H1 (cell line): ENCODE results near the gene GSG1L. TPM values are rescaled to one million over a fixed set of nuclear protein-coding genes. Genes with fewer than 3 reads are reported as not detected.

Source experiments
- CTCF ChIA-PET: fragments of 300-600 bp; sonication (Branson Sonifier 250); formaldehyde crosslinking; loops from one replicate; lab custom pipeline; 2021; ENCODE audit not compliant: partially characterized antibody; lab: Charles Lee
- POLR2A ChIA-PET: fragments of 300-600 bp; sonication (Branson Sonifier 250); formaldehyde crosslinking; loops from one replicate; lab custom pipeline; 2021; ENCODE audit warnings: inconsistent platforms; ENCODE audit not compliant: partially characterized antibody; lab: Charles Lee
- DNase-seq, 2 experiments: peaks; one replicate each; pipeline versions ENCODE4 v3.0.0 to v3.0.0-alpha.2; 2010 to 2022; ENCODE audit warnings: low spot score in 2 of 2, low read depth in 1 of 2, mixed read lengths in 1 of 2
- FAIRE-seq: peaks from 2 replicates; lab custom pipeline; 2011; peaks lifted over from hg19 to GRCh38; lab: Jason Lieb, UNC
- H2AFZ ChIP-seq: 2 replicates; pipeline ENCODE4 v1.8.1; 2012; ENCODE audit warnings: low read length, inconsistent platforms
- H2AK5ac ChIP-seq: 2 replicates; pipeline ENCODE4 v1.6.1; 2013; ENCODE audit warnings: low read depth, low read length
- H2BK120ac ChIP-seq: replicated peaks from 2 replicates; pipeline ENCODE3; 2013; ENCODE audit warnings: low read depth, low read length, inconsistent platforms
- H2BK12ac ChIP-seq: 2 replicates; pipeline ENCODE4 v1.6.1; 2013; ENCODE audit warnings: low read depth, low read length
- H2BK15ac ChIP-seq: 2 replicates; pipeline ENCODE4 v1.6.1; 2013; ENCODE audit warnings: low read length
- H2BK20ac ChIP-seq: 2 replicates; pipeline ENCODE4 v1.6.1; 2013; ENCODE audit warnings: low read length
- H2BK5ac ChIP-seq: 2 replicates; pipeline ENCODE4 v1.6.1; 2013; ENCODE audit warnings: low read depth, low read length
- H3K14ac ChIP-seq: 2 replicates; pipeline ENCODE4 v1.6.1; 2013; ENCODE audit warnings: inconsistent platforms; ENCODE audit not compliant: insufficient read length
- H3K18ac ChIP-seq: 2 replicates; pipeline ENCODE4 v1.6.1; 2013; ENCODE audit warnings: low read length; ENCODE audit errors: extremely low read depth
- H3K23ac ChIP-seq: 2 replicates; pipeline ENCODE4 v1.6.1; 2013; ENCODE audit warnings: inconsistent platforms; ENCODE audit not compliant: insufficient read length
- H3K23me2 ChIP-seq: 2 replicates; pipeline ENCODE4 v1.6.1; 2013; ENCODE audit warnings: low read depth, low read length
- H3K27ac ChIP-seq: 2 replicates; pipeline ENCODE4 v1.6.1; 2011; ENCODE audit warnings: low read depth, low read length, inconsistent platforms
- H3K27me3 ChIP-seq, 4 experiments: replicated peaks in 1 of 4; 1 replicate in 1 of 4; 2 replicates in 3 of 4; pipeline versions ENCODE4 v1.6.1 to v1.8.1; 2011 to 2013; ENCODE audit warnings: low read length in 3 of 4, mild to moderate bottlenecking in 3 of 4, inconsistent platforms in 2 of 4, mixed read lengths in 2 of 4, moderate library complexity in 1 of 4; ENCODE audit not compliant: control insufficient read depth in 3 of 4, insufficient read depth in 3 of 4; ENCODE audit errors: extremely low read depth in 1 of 4
- H3K36me3 ChIP-seq, 4 experiments: 2 replicates each; pipeline versions ENCODE4 v1.6.1 to v1.8.1; 2011 to 2013; ENCODE audit warnings: mild to moderate bottlenecking in 4 of 4, low read length in 3 of 4, moderate library complexity in 2 of 4, control low read depth in 1 of 4, inconsistent platforms in 1 of 4; ENCODE audit not compliant: insufficient read depth in 4 of 4, control insufficient read depth in 2 of 4
- H3K4ac ChIP-seq: replicated peaks from 2 replicates; pipeline ENCODE3; 2013; ENCODE audit warnings: low read length, low read depth, mixed read lengths, inconsistent platforms; ENCODE audit not compliant: insufficient read length
- H3K4me1 ChIP-seq, 4 experiments: replicated peaks in 1 of 4; 1 replicate in 1 of 4; 2 replicates in 3 of 4; pipeline versions ENCODE4 v1.6.1 to v1.8.1; 2011 to 2013; ENCODE audit warnings: low read length in 3 of 4, inconsistent platforms in 2 of 4, mixed read lengths in 1 of 4; ENCODE audit not compliant: insufficient read depth in 4 of 4, control insufficient read depth in 3 of 4
- H3K4me2 ChIP-seq, 2 experiments: 2 replicates each; pipeline versions ENCODE4 v1.6.1 to v1.8.1; 2011 to 2013; ENCODE audit warnings: low read depth in 2 of 2, low read length in 2 of 2, control low read depth in 1 of 2, inconsistent platforms in 1 of 2, mild to moderate bottlenecking in 1 of 2; ENCODE audit not compliant: insufficient read depth in 1 of 2
- H3K4me3 ChIP-seq, 4 experiments: fragments of 200-600, 300-600 bp in 1 of 4; sonication (generic), shearing (Covaris generic), sonication (Bioruptor Twin) in 1 of 4; 2 replicates each; pipeline versions ENCODE4 v1.5.1 to v1.8.1; 2011 to 2016; ENCODE audit warnings: low read length in 4 of 4, low read depth in 3 of 4, control low read depth in 2 of 4, inconsistent platforms in 2 of 4, mild to moderate bottlenecking in 2 of 4, mixed read lengths in 1 of 4, moderate library complexity in 1 of 4; ENCODE audit not compliant: insufficient read depth in 2 of 4; ENCODE audit errors: extremely low read depth in 1 of 4
- H3K56ac ChIP-seq: replicated peaks from 2 replicates; pipeline ENCODE3; 2013; ENCODE audit warnings: low read depth, mild to moderate bottlenecking, mixed read lengths, low read length, inconsistent platforms; ENCODE audit not compliant: insufficient read length
- H3K79me1 ChIP-seq: 2 replicates; pipeline ENCODE4 v1.6.1; 2013; ENCODE audit warnings: low read depth, low read length, control low read depth
- H3K79me2 ChIP-seq, 2 experiments: 2 replicates each; pipeline versions ENCODE4 v1.6.1 to v1.8.1; 2012 to 2013; ENCODE audit warnings: low read length in 2 of 2, mild to moderate bottlenecking in 2 of 2, inconsistent platforms in 1 of 2; ENCODE audit not compliant: insufficient read depth in 2 of 2, control insufficient read depth in 1 of 2
- H3K9ac ChIP-seq, 4 experiments: replicated peaks in 1 of 4; 1 replicate in 1 of 4; 2 replicates in 3 of 4; pipeline versions ENCODE4 v1.6.1 to v1.8.1; 2011 to 2013; ENCODE audit warnings: low read depth in 3 of 4, low read length in 3 of 4, control low read depth in 2 of 4, mild to moderate bottlenecking in 2 of 4, moderate library complexity in 2 of 4, inconsistent platforms in 1 of 4; ENCODE audit errors: extremely low read depth in 1 of 4
- H3K9me3 ChIP-seq, 2 experiments: 2 replicates each; pipeline versions ENCODE4 v1.6.1 to v1.8.1; 2012 to 2013; ENCODE audit warnings: mild to moderate bottlenecking in 2 of 2, moderate library complexity in 2 of 2, control low read depth in 1 of 2, inconsistent platforms in 1 of 2, low read depth in 1 of 2, low read length in 1 of 2, mixed read lengths in 1 of 2; ENCODE audit not compliant: insufficient read depth in 2 of 2
- H4K20me1 ChIP-seq, 2 experiments: replicated peaks in 1 of 2; 2 replicates each; pipeline versions ENCODE3 to v1.8.1; 2011 to 2013; ENCODE audit warnings: inconsistent platforms in 2 of 2, low read length in 2 of 2, mild to moderate bottlenecking in 1 of 2; ENCODE audit not compliant: insufficient read depth in 2 of 2, control insufficient read depth in 1 of 2
- H4K5ac ChIP-seq: 2 replicates; pipeline ENCODE4 v1.6.1; 2013; ENCODE audit warnings: low read length, low read depth, mixed read lengths, inconsistent platforms; ENCODE audit not compliant: insufficient read length
- H4K8ac ChIP-seq: 2 replicates; pipeline ENCODE4 v1.8.0; 2013; ENCODE audit warnings: mild to moderate bottlenecking, moderate library complexity, low read length, inconsistent platforms; ENCODE audit not compliant: insufficient read depth; ENCODE audit errors: extremely low read depth
- H4K91ac ChIP-seq: replicated peaks from 2 replicates; pipeline ENCODE3; 2013; ENCODE audit warnings: low read length, mixed read lengths, inconsistent platforms; ENCODE audit not compliant: insufficient read length
- CBX8 ChIP-seq: fragments of 300-800, 300-1000 bp; sonication (generic); IDR thresholded peaks from 2 replicates; pipeline ENCODE4 v1.7.1; 2016; ENCODE audit warnings: low read depth, low read length, borderline replicate concordance
- EGR1 ChIP-seq: IDR thresholded peaks from 2 replicates; pipeline ENCODE4 v1.6.1; 2011; ENCODE audit warnings: low read depth, low read length, borderline replicate concordance
- JUND ChIP-seq: IDR thresholded peaks from 2 replicates; pipeline ENCODE4 v1.6.1; 2011; ENCODE audit warnings: mild to moderate bottlenecking, improper control_type of control experiment, low read length
- SIRT6 ChIP-seq: IDR thresholded peaks from one replicate; pipeline ENCODE4 v1.7.1; 2012; ENCODE audit warnings: low read length, inconsistent platforms
- SP1 ChIP-seq: IDR thresholded peaks from 2 replicates; pipeline ENCODE4 v1.6.1; 2011; ENCODE audit warnings: low read depth, low read length
- SRF ChIP-seq: IDR thresholded peaks from 2 replicates; pipeline ENCODE4 v1.6.1; 2011; ENCODE audit warnings: mild to moderate bottlenecking, low read depth, low read length, moderate library complexity
- SUZ12 ChIP-seq: fragments of 200-600 bp; sonication (generic); IDR thresholded peaks from 2 replicates; pipeline ENCODE4 v1.6.1; 2012; ENCODE audit warnings: mild to moderate bottlenecking, inconsistent platforms, low read length, moderate library complexity, mixed read lengths
- TAF7 ChIP-seq: optimal IDR thresholded peaks from 2 replicates; pipeline ENCODE3; 2011; ENCODE audit warnings: low read depth, mild to moderate bottlenecking, inconsistent platforms, low read length, moderate library complexity, borderline replicate concordance
- YY1 ChIP-seq: IDR thresholded peaks from 2 replicates; pipeline ENCODE4 v1.6.1; 2011; ENCODE audit warnings: low read depth, mild to moderate bottlenecking, low read length
- WGBS, 2 experiments: shearing (Covaris generic) in 1 of 2; methylation state at CpG; one replicate each; pipeline versions ENCODE4 v1.1.6 to v1.1.7; 2013 to 2015; ENCODE audit warnings: low lambda C conversion rate in 2 of 2, mixed read lengths in 2 of 2, inconsistent platforms in 1 of 2, low coverage in 1 of 2, missing lambda C conversion rate in 1 of 2; ENCODE audit not compliant: insufficient replicate concordance in 2 of 2, insufficient coverage in 1 of 2, insufficient read length in 1 of 2; ENCODE audit errors: extremely low coverage in 1 of 2, missing lambda C conversion rate in 1 of 2; 5-methylcytosine and 5-hydroxymethylcytosine counted together
- polyA plus RNA-seq, 7 experiments: library from polyadenylated mRNA; depleted of rRNA in 3 of 7; stranded (reverse) in 5 of 7; unstranded in 2 of 7; fragments of >200 nt in 5 of 7; fragments of 200-250 nt in 2 of 7; gene quantifications; 1 replicate in 5 of 7; 2 replicates in 1 of 7; 4 replicates in 1 of 7; pipeline versions ENCODE4 v1.2.1 to v1.2.3, GENCODE V29; 2011 to 2013; ENCODE audit warnings: missing spikeins in 2 of 7, mixed read lengths in 2 of 7
- total RNA-seq: library from RNA; stranded (reverse); fragmentation: NEBNext Ultra II Directional; extraction: Animal tissue kit (Norgen Biotek cat#: 25700); gene quantifications from 2 replicates; pipeline ENCODE4 v1.2.1, GENCODE V29; 2021
- TF ChIP-seq, protein P1 (sequence below): IDR thresholded peaks from 2 replicates; pipeline ENCODE4 v1.6.1; 2012; ENCODE audit warnings: inconsistent platforms
- TF ChIP-seq, protein P2 (sequence below): IDR thresholded peaks from 2 replicates; pipeline ENCODE4 v1.6.1; 2011; ENCODE audit warnings: low read length, improper control_type of control experiment
- TF ChIP-seq, protein P3 (sequence below): IDR thresholded peaks from 2 replicates; pipeline ENCODE4 v1.6.1; 2012; ENCODE audit warnings: inconsistent platforms

GSG1L gene
- total and polyA plus RNA-seq, 2 of the 8 experiments (the other 6 are each of a cell fraction or from before 2014, with no cell fraction given) = 0.71 to 1.1 TPM

DNA sequence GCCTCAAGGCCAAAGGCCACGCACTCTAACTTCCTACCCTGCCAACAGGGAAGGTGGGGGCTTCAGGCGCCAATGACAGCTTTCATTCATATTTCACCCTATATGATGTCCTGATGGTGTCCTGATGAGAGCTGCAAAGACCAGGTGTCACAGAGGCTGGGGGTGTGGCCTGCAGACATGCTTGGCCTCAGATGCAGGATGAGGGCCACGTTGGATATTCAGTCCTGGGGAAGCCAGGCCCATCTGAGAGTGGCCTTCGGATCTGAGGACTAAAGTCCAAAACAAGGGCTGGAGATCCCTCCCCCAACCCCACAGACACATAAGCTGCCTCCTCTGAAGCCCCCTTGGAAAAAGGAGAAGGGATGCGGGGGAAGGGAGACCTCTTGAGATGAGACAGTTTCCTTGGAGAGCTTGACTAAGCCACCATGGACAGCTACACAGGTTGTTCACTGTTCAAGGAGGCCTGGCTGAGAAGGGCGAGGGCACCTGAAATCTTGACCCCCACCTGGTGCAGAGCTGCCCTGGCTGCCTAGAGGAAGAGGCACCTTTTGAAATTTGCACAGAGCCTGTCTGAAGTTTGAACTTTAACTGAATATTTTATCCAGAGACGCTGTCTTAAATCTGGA, 24.3 kb upstream of the GSG1L start:
- H3K4me2 ChIP-seq = no peak overlapping the region
- FAIRE-seq = no peak
- ChIA-PET CTCF (interaction anchor here (0.9 to 2.0 kb wide), 3 partner anchors 17 to 341 kb away, joined by 3 to 15 read pairs (median 4); no protein-coding TSS in a partner anchor), POLR2A (interaction anchor here (0.7 kb wide), 1 partner anchor 40 kb away, joined by 3 read pairs; no protein-coding TSS in a partner anchor)
- peaks cover 0 to 12% of the 10 kb centered on the region in 2 experiments for H4K20me1 ChIP-seq
- H3K79me1 ChIP-seq = peaks cover 4% of the 10 kb centered on the region; the same call in 1 of the 2 replicates
- H3K9me3 ChIP-seq = no peaks in the 10 kb centered on the region
- H3K23ac ChIP-seq = no peak overlapping the region
- no peak for DNase-seq
- H3K27me3 ChIP-seq = no peaks in the 10 kb centered on the region
- no peak overlapping the region for H3K4ac ChIP-seq
- no peaks in the 10 kb centered on the region for H3K79me2 ChIP-seq
- no peak overlapping the region for H2BK15ac ChIP-seq
- no peak overlapping the region for H2AK5ac ChIP-seq
- H3K4me1 ChIP-seq = peaks cover 0 to 15% (median 6%) of the 10 kb centered on the region in 4 experiments; a peak in 6 of 7 replicates
- no peak overlapping the region for H2BK5ac ChIP-seq
- no peak overlapping the region for H2BK12ac ChIP-seq
- no peak overlapping the region for H3K14ac ChIP-seq
- H3K23me2 ChIP-seq = peaks cover 13% of the 10 kb centered on the region; the same call in 1 of the 2 replicates
- H2BK20ac ChIP-seq = no peak overlapping the region
- no peak overlapping the region for H3K9ac ChIP-seq
- H2BK120ac ChIP-seq = no peak overlapping the region
- WGBS, 2 experiments = 82% methylated on average over 7 of the region's 7 CpGs; no CpG with 5 or more reads in 1 of the 2 experiments
- H3K27ac ChIP-seq = no peak overlapping the region
- H4K5ac ChIP-seq = no peak overlapping the region
- no peaks in the 10 kb centered on the region for H3K36me3 ChIP-seq
- no peak overlapping the region for H3K18ac ChIP-seq
- H2AFZ ChIP-seq = no peak overlapping the region
- H4K91ac ChIP-seq = no peak overlapping the region
- no peak overlapping the region for H3K4me3 ChIP-seq
- no peak overlapping the region for H4K8ac ChIP-seq
- H3K56ac ChIP-seq = no peak overlapping the region
- no peak for TF ChIP-seq YY1
- TF ChIP-seq SP1 = no peak
- TF ChIP-seq SUZ12 = no peak
- no peak for TF ChIP-seq TAF7
- TF ChIP-seq, protein P1, sequence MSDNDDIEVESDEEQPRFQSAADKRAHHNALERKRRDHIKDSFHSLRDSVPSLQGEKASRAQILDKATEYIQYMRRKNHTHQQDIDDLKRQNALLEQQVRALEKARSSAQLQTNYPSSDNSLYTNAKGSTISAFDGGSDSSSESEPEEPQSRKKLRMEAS = no peak
- no peak for TF ChIP-seq CBX8
- TF ChIP-seq, protein P2, sequence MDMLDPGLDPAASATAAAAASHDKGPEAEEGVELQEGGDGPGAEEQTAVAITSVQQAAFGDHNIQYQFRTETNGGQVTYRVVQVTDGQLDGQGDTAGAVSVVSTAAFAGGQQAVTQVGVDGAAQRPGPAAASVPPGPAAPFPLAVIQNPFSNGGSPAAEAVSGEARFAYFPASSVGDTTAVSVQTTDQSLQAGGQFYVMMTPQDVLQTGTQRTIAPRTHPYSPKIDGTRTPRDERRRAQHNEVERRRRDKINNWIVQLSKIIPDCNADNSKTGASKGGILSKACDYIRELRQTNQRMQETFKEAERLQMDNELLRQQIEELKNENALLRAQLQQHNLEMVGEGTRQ = no peak
- no peak for TF ChIP-seq SRF
- no peak for TF ChIP-seq JUND
- TF ChIP-seq SIRT6 = no peak
- TF ChIP-seq, protein P3, sequence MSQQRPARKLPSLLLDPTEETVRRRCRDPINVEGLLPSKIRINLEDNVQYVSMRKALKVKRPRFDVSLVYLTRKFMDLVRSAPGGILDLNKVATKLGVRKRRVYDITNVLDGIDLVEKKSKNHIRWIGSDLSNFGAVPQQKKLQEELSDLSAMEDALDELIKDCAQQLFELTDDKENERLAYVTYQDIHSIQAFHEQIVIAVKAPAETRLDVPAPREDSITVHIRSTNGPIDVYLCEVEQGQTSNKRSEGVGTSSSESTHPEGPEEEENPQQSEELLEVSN = no peak
- TF ChIP-seq EGR1 = no peak
